Calu3 (cell line): ENCODE results near the gene MRPL53. TPM values are rescaled to one million over a fixed set of nuclear protein-coding genes. Genes with fewer than 3 reads are reported as not detected.

Experiments used
- Bru-seq: library from RNA; stranded (reverse); fragments of 400-500 nt; gene quantifications from one replicate; lab custom pipeline; 2021; lab: Mats Ljungman, UMichigan
- BruChase-seq, 2 experiments: library from RNA; stranded (reverse); fragments of 400-500 nt; gene quantifications; one replicate each; lab custom pipeline; 2021; lab: Mats Ljungman, UMichigan
- BruUV-seq: library from RNA; stranded (reverse); fragments of 400-500 nt; replicated peaks from 2 replicates; lab custom pipeline; 2021; lab: Mats Ljungman, UMichigan
- CTCF ChIA-PET: fragments of 300-600 bp; sonication (Branson Sonifier 250); formaldehyde crosslinking; loops from one replicate; lab custom pipeline; 2022; ENCODE audit warnings: antibody characterized with exemption; lab: Charles Lee
- DNase-seq: peaks from one replicate; pipeline ENCODE4 v3.0.0; 2022
- H3K27ac Mint-ChIP-seq: one replicate; pipeline ENCODE4 v1.8.0; 2022; ENCODE audit warnings: mixed read lengths; ENCODE audit not compliant: unreplicated experiment
- H3K27me3 Mint-ChIP-seq: one replicate; pipeline ENCODE4 v1.8.0; 2022; ENCODE audit warnings: mixed read lengths; ENCODE audit not compliant: unreplicated experiment
- H3K36me3 Mint-ChIP-seq: one replicate; pipeline ENCODE4 v1.8.0; 2022; ENCODE audit warnings: mild to moderate bottlenecking, moderate library complexity, mixed read lengths; ENCODE audit not compliant: insufficient read depth, unreplicated experiment
- H3K4me1 Mint-ChIP-seq: one replicate; pipeline ENCODE4 v1.8.0; 2022; ENCODE audit warnings: mild to moderate bottlenecking, low read depth, mixed read lengths; ENCODE audit not compliant: unreplicated experiment
- H3K4me3 Mint-ChIP-seq: one replicate; pipeline ENCODE4 v1.8.0; 2022; ENCODE audit warnings: mild to moderate bottlenecking, low read depth, moderate library complexity, mixed read lengths; ENCODE audit not compliant: unreplicated experiment
- H3K9me3 Mint-ChIP-seq: one replicate; pipeline ENCODE4 v1.8.0; 2022; ENCODE audit warnings: low read depth, mixed read lengths; ENCODE audit not compliant: unreplicated experiment
- CTCF ChIP-seq: fragments of 200-600 bp; IDR thresholded peaks from one replicate; pipeline ENCODE4 v1.8.0; 2022; ENCODE audit warnings: antibody characterized with exemption; ENCODE audit not compliant: unreplicated experiment
- intact Hi-C: fragments of 100-400 bp; cut with micrococcal nuclease; formaldehyde crosslinking; loops from one replicate; pipeline ENCODE4 v1.10.0; 2022; ENCODE audit not compliant: unreplicated experiment
- long read RNA-seq: library from polyadenylated mRNA; stranded (forward); transcript quantifications from one replicate; pipeline ENCODE4 v2.0.0, GENCODE V29; 2022
- total RNA-seq: library from RNA; stranded (reverse); gene quantifications from 2 replicates; pipeline ENCODE4 v1.2.3, GENCODE V29; 2022

Gene MRPL53
- total RNA-seq = 83.7 and 88.9 TPM in 2 replicates
- Bru-seq, nascent RNA = percentile 89 among the genes with signal in this experiment
- BruChase-seq, experiment 1, labeled RNA remaining after a 6-hour chase = percentile 97 among the genes with signal in this experiment
- percentile 96 among the genes with signal in this experiment for BruChase-seq, experiment 2, labeled RNA remaining after a 2-hour chase
- long read RNA-seq, transcript MRPL53-201 (3 exons, 1,162 nt) = major isoform, 110 of 116 reads
- long read RNA-seq, transcript MRPL53-203 (2 exons, 451 nt) = minor isoform, 5 of 116 reads
- long read RNA-seq, partial matches to known transcripts = 0 of 116 reads
- long read RNA-seq, other reads (novel, unspliced or antisense) = 1 of 116 reads

- Mint-ChIP-seq H3K9me3 (no peaks in the 10 kb centered on the region), H3K27me3 (no peaks in the 10 kb centered on the region), H3K4me3 (peak within 1 kb of the TSS; percentile 91), H3K36me3 (peaks cover 47% of the 10 kb centered on the region), H3K27ac (peak within 1 kb of the TSS; percentile 97), H3K4me1 (peaks cover 10% of the 10 kb centered on the region)
- TF ChIP-seq CTCF = no peak
- CTCF ChIA-PET = interaction anchor here (0.7 to 1.3 kb wide), 2 partner anchors 9 to 19 kb away, joined by 6 read pairs; no protein-coding TSS in a partner anchor
- BruUV-seq = TSS peak; percentile 91
- intact Hi-C loops = no loop called here
- DNase-seq = peak; percentile 96
These were observed at the start of gene MRPL53 for GRCh38 chr2:74472086-74472944. MRPL53 (minus strand) TSS chr2:74472680; CDS start chr2:74472660, 20 bp downstream.

GRCh38 chr2:74516650-74517049, 44.2 kb upstream of the MRPL53 start:
- Mint-ChIP-seq H3K27ac (no peak overlapping the region), H3K4me3 (no peak overlapping the region), H3K4me1 (no peaks in the 10 kb centered on the region), H3K9me3 (no peaks in the 10 kb centered on the region), H3K36me3 (peaks cover 8% of the 10 kb centered on the region), H3K27me3 (peaks cover 92% of the 10 kb centered on the region)
- DNase-seq = no peak
- intact Hi-C loops = no loop called here
- no TSS peak for BruUV-seq
- CTCF ChIA-PET = no interaction called here
- no peak for TF ChIP-seq CTCF

GRCh38 chr2:74515981-74516633, 43.6 kb upstream of the MRPL53 start:
- DNase-seq = no peak
- peaks cover 8% of the 10 kb centered on the region for H3K36me3 Mint-ChIP-seq
- H3K27ac Mint-ChIP-seq = no peak overlapping the region
- H3K4me1 Mint-ChIP-seq = no peaks in the 10 kb centered on the region
- TF ChIP-seq CTCF = no peak
- no TSS peak for BruUV-seq
- H3K27me3 Mint-ChIP-seq = peaks cover 92% of the 10 kb centered on the region
- H3K9me3 Mint-ChIP-seq = no peaks in the 10 kb centered on the region
- CTCF ChIA-PET = no interaction called here
- no peak overlapping the region for H3K4me3 Mint-ChIP-seq
- intact Hi-C loops = no loop called here

- Mint-ChIP-seq H3K27me3 (peaks cover 92% of the 10 kb centered on the region), H3K4me3 (no peak overlapping the region), H3K36me3 (peaks cover 8% of the 10 kb centered on the region), H3K9me3 (no peaks in the 10 kb centered on the region), H3K27ac (no peak overlapping the region), H3K4me1 (no peaks in the 10 kb centered on the region)
- intact Hi-C loops = no loop called here
- DNase-seq = no peak
- no TSS peak for BruUV-seq
- no peak for TF ChIP-seq CTCF
- CTCF ChIA-PET = no interaction called here
These were observed 42.9 kb upstream of the MRPL53 start for GRCh38 chr2:74515271-74515980.
